Stimulated activated CD8-positive, alpha-beta memory T cell treated with anti-CD3 and anti-CD28 coated beads, Interleukin-15, amount 100 ng/mL, for 24 hours (primary cell): ENCODE measurements around the gene RYR1.
A peak's percentile ranks its signal among the peaks of the same experiment; 100 is the strongest.
"Not testable (repeated sequence)": the region's sequence is repeated elsewhere in the genome, so short reads cannot be mapped to it uniquely, and the experiment has no call there.

ENCODE experiments used
- DNase-seq: peaks from one replicate; pipeline ENCODE4 v3.0.0-alpha.2; 2020; ENCODE audit warnings: low read depth

RYR1 gene

GRCh38 chr19:38490861-38491260, 57.4 kb downstream of the RYR1 start:
- no peak for DNase-seq

GRCh38 chr19:38492181-38492813, 58.8 kb downstream of the RYR1 start:
- no peak for DNase-seq

DNA sequence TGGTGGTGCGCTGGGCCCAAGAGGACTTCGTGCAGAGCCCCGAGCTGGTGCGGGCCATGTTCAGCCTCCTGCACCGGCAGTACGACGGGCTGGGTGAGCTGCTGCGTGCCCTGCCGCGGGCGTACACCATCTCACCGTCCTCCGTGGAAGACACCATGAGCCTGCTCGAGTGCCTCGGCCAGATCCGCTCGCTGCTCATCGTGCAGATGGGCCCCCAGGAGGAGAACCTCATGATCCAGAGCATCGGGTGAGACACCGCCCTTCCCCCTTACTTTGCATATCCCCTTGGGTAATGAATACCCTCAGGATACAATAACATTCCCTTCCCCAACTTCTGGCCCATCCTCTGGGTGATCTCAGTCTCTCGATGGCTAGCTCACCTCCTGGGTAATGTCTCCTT, 60.9 kb downstream of the RYR1 start:
- no peak for DNase-seq

DNA sequence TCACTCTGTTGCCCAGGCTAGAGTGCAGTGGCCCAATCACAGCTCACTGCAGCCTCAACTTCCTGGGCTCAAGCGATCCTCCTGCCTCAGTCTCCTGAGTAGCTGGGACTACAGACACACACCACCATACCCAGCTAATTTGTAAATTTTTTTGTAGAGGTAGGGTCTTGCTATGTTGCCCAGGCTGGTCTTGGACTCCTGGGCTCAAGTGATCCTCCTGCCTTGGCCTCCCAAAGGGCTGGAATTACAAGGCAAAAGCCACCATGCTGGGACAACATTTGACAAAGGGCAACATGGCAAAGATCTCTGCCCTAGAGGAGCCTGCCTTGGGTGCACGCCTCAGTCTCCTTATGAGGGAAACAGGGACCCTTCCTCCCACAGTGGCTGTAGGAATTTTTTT, 61.9 kb downstream of the RYR1 start:
- not testable (repeated sequence) for DNase-seq

DNA sequence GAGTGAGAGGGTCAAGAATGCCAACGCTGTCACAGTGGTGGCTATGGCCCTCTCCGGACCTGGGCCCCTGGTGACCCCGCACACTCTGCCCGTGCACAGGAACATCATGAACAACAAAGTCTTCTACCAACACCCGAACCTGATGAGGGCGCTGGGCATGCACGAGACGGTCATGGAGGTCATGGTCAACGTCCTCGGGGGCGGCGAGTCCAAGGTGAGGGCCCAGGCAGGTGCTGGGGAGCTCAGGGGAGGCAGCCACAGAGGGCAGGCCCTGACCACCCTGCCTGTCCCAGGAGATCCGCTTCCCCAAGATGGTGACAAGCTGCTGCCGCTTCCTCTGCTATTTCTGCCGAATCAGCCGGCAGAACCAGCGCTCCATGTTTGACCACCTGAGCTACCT, 62.6 kb downstream of the RYR1 start:
- DNase-seq: no peak

- DNase-seq: no peak
These were observed 63.4 kb downstream of the RYR1 start for GRCh38 chr19:38496603-38497487.

DNA sequence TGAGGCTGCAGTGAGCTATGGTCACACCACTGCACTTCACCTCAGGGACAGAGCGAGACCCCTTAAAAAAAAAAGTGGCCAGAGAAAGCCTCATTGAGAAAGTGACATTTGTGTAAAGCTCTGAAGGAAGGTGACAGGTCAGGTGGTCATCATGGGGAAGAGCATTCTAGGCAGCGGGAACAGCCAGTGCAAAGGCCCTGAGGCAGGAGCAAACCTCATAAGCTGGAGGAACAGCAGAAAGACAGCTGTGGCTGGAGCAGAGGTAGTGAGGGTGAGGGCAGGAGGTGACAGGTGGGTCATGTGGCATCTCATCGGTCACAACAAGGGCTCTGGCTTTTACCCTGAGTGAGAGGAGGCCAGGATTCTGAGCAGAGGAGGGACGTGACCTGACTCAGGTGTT, 64.4 kb downstream of the RYR1 start:
- no peak for DNase-seq

GRCh38 chr19:38499532-38499931, 66.0 kb downstream of the RYR1 start:
- no peak for DNase-seq

DNA sequence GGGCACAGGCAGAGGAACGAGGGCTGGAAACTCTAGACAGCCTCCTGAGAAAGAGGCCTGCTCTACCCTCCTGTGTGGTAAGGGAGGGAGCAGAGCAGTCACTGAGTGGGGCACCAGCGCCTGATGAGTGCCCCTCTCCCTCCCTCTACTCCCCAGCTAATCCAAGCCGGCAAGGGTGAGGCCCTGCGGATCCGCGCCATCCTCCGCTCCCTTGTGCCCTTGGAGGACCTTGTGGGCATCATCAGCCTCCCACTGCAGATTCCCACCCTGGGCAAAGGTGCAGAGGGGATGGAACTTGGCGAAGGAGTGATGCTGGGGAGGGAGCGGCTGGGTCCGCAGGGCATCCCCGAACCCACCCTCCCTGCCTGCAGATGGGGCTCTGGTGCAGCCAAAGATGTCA, 67.0 kb downstream of the RYR1 start:
- no peak for DNase-seq

- no peak for DNase-seq
These were observed 69.1 kb downstream of the RYR1 start for GRCh38 chr19:38502410-38503076.

DNA sequence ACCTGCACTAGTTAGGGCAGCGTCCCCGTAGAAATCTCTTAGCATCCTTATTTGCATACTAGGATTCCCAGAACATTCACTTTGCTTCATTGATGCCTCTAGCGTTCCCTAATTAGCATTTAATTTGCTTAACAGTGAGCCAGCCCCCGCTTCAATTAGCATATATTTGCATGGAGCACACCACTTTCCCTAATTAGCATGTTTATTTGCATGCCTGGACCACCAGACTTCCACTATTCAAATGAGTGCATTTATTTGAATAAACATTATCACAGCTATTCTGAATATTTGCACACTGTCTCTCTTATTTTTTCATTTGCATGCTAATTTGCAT, 69.6 kb downstream of the RYR1 start:
- no peak for DNase-seq

GRCh38 chr19:38505958-38506357, 72.5 kb downstream of the RYR1 start:
- DNase-seq: no peak

DNA sequence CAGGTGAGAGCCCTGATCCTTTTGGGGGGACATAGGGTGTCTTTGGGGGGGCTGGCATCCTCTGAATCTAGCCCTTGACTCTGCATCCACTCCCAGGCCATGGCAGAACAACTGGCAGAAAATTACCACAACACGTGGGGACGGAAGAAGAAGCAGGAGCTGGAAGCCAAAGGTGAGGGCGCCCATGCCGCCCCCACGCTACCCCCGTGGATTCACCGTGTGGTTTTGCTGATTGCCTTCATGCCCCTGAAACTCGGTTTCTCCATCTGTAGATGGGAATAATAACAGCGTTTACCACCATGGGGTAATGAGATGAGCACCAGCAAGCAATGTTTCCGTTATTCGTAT, 72.9 kb downstream of the RYR1 start:
- no peak for DNase-seq

DNA sequence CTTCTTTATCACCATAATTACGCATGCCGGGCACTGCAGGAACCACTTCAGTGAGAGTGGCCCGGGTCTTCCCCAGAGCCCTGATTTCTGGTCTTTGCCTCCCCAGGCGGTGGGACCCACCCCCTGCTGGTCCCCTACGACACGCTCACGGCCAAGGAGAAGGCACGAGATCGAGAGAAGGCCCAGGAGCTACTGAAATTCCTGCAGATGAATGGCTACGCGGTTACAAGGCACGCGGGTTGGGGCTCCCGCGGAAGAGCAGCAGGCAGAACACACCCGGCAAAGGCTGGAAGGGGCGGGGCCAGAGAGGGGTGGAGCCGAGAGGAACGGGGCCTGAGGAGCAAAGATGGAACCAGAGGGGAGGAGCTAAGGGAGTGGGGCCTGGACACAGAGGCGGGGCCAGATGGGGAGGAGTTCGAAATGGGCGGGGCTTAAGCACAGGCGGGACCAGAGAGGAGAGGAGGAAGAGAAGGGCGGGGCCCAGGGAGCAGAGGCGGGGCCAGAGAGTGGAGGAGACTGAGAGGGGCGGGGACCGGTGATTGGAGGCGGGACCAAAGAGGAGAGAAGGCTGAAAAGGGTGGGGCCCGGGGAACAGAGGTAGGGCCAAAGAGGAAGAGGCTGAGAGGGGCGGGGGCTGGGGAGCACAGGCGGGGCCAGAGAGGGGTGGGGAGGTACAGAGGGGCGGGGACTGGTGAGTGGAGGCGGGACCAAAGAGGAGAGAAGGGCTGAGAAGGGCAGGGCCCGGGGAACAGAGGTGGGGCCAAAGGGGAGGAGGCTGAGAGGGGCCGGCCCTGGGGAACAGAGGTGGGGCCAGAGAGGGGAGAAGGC, 73.4 kb downstream of the RYR1 start:
- DNase-seq: peak; percentile 66

DNA sequence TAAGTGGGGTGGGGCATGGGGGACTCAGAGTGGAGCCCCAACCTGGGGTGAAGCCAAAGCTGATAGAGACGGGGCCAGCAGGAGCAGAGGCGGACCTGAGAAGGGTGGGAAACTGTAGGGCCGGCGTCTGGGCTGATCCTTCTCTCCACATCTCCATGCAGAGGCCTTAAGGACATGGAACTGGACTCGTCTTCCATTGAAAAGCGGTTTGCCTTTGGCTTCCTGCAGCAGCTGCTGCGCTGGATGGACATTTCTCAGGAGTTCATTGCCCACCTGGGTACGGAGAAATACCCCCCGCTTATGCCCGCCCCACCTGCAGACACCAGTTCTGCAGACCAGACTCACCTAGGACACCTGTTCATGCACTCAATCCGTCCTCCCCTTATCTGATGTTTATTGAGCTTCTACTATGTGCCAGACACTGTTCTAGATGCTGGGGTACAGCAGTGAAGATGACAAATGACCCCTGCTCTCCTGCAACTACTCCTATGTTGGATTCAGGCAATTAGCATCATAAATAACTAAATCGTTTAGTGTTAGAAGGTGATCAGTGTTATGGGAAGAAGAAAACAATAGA, 74.1 kb downstream of the RYR1 start:
- no peak for DNase-seq

- no peak for DNase-seq
These were observed 75.0 kb downstream of the RYR1 start for GRCh38 chr19:38508507-38508906.

- no peak for DNase-seq
These were observed 75.5 kb downstream of the RYR1 start for GRCh38 chr19:38509027-38509426.

DNA sequence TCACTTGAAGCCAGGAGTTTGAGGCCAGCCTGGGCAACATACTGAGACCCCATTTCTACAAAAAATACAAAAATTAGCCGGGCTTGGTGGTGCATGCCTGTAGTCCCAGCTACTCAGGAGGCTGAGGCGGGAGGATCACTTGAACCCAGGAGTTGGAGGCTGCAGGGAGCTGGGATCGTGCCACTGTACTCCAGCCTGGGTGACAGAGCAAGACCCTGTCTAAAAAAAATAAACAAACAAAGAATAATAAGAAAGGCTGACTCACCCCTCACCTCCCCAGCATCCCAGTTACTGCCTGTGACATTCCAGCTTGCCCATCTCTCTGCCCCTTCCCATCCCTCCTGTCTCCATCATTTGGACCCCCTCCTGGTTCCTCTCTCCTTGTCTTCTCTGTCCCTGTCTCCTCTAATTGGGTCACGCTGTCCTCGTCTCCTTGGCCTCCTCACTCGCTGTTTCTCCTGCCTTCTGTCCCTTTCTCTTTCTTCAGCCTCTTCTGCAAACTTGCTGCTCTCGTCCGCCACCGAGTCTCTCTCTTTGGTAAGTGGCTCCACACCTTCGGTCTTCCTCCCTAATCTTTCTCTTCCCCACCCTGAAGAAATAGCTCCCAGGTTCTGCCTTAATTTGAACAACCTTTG, 77.7 kb downstream of the RYR1 start:
- no peak for DNase-seq

DNA sequence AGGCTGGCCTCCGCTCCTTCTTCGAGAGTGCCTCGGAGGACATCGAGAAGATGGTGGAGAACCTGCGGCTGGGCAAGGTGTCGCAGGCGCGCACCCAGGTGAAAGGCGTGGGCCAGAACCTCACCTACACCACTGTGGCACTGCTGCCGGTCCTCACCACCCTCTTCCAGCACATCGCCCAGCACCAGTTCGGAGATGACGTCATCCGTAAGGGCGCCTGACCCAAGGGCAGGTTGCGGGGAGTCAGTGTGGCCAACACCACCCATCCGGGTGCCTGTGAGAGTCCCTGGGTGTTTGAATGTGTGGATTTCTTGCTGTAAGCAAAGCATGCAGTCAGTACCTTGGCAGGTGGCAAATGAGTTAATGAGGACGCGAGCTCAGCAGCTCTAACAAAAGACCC, 78.8 kb downstream of the RYR1 start:
- no peak for DNase-seq

- DNase-seq: not testable (repeated sequence)
These were observed 79.7 kb downstream of the RYR1 start for GRCh38 chr19:38513156-38513555.

- no peak for DNase-seq
These were observed 80.3 kb downstream of the RYR1 start for GRCh38 chr19:38513762-38514167.
